K562 (cell line): Measurements from ENCODE around the gene TELO2. TPM values are rescaled to one million over a fixed set of nuclear protein-coding genes. Genes with fewer than 3 reads are reported as not detected.

Experiments used
- ATAC-seq: fragments of 200-7000 bp; cut with Tn5 transposase; 3 replicates; pipeline ENCODE4 v1.9.1; 2020; ENCODE audit warnings: moderate library complexity
- Bru-seq: library from RNA; stranded (reverse); fragments of 400-500 nt; gene quantifications from one replicate; lab custom pipeline; 2021; lab: Mats Ljungman, UMichigan
- BruChase-seq, 2 experiments: library from RNA; stranded (reverse); fragments of 400-500 nt; gene quantifications; one replicate each; lab custom pipeline; 2021; lab: Mats Ljungman, UMichigan
- BruUV-seq: library from RNA; stranded (reverse); fragments of 400-500 nt; replicated peaks from 2 replicates; lab custom pipeline; 2021; lab: Mats Ljungman, UMichigan
- CTCF ChIA-PET: fragments of 300-600 bp; formaldehyde crosslinking; extraction: SDS; loops from one replicate; lab custom pipeline; 2021; ENCODE audit warnings: low intra/inter-chr PET ratio; lab: Yijun Ruan, JAX
- POLR2A ChIA-PET: fragments of 300-600, 350-650 bp; sonication (Branson Sonifier 250); formaldehyde crosslinking; extraction: SDS; loops from one replicate; lab custom pipeline; 2021; ENCODE audit warnings: antibody characterized with exemption, inconsistent platforms; lab: Yijun Ruan, JAX
- DNase-seq, 4 experiments: peaks; one replicate each; pipeline versions ENCODE4 v3.0.0 to v3.0.0-alpha.2; 2011 to 2018; ENCODE audit warnings: low spot score in 3 of 4, mixed read lengths in 3 of 4; ENCODE audit errors: extremely low read depth in 1 of 4
- FAIRE-seq: peaks from 2 replicates; lab custom pipeline; 2011; peaks lifted over from hg19 to GRCh38; lab: Jason Lieb, UNC
- H2AFZ ChIP-seq: 2 replicates; pipeline ENCODE4 v1.6.0; 2011; ENCODE audit warnings: low read depth, low read length, control low read depth, inconsistent platforms
- H3K27ac ChIP-seq: fragments of 200-600 bp; 3 replicates; pipeline ENCODE4 v1.8.0; 2011; ENCODE audit warnings: low read depth, mild to moderate bottlenecking, control low read depth, inconsistent platforms, low read length, moderate library complexity, mixed read lengths; ENCODE audit errors: extremely low read depth
- H3K27me3 ChIP-seq, 2 experiments: fragments of 300-600 bp in 1 of 2; 2 replicates in 1 of 2; 3 replicates in 1 of 2; pipeline versions ENCODE4 v1.6.0 to v1.8.0; 2011; ENCODE audit warnings: inconsistent platforms in 2 of 2, low read length in 2 of 2, mild to moderate bottlenecking in 1 of 2, mixed read lengths in 1 of 2, moderate library complexity in 1 of 2; ENCODE audit not compliant: control insufficient read depth in 2 of 2, insufficient read depth in 2 of 2
- H3K36me3 ChIP-seq: fragments of 300-600 bp; 3 replicates; pipeline ENCODE4 v1.8.0; 2011; ENCODE audit warnings: mild to moderate bottlenecking, low read length, inconsistent platforms; ENCODE audit not compliant: control insufficient read depth, insufficient read depth
- H3K4me1 ChIP-seq, 2 experiments: fragments of 200-600 bp in 1 of 2; replicated peaks in 1 of 2; 2 replicates in 1 of 2; 3 replicates in 1 of 2; pipeline versions ENCODE4 v1.5.1 to v1.8.0; 2011; ENCODE audit warnings: inconsistent platforms in 2 of 2, low read length in 2 of 2, mild to moderate bottlenecking in 1 of 2, mixed read lengths in 1 of 2, moderate library complexity in 1 of 2; ENCODE audit not compliant: control insufficient read depth in 2 of 2, insufficient read depth in 2 of 2
- H3K4me2 ChIP-seq: 2 replicates; pipeline ENCODE4 v1.6.1; 2011; ENCODE audit warnings: low read length, control low read depth, inconsistent platforms, mixed read lengths; ENCODE audit not compliant: insufficient read depth
- H3K4me3 ChIP-seq: fragments of 200-600 bp; sonication (generic), shearing (Covaris generic); 2 replicates; pipeline ENCODE4 v1.5.1; 2016; ENCODE audit warnings: control low read depth, inconsistent platforms
- H3K79me2 ChIP-seq: fragments of 200-600 bp; 3 replicates; pipeline ENCODE4 v1.8.0; 2011; ENCODE audit warnings: low read length, inconsistent platforms; ENCODE audit not compliant: control insufficient read depth, insufficient read depth
- H3K9ac ChIP-seq, 2 experiments: 2 replicates each; pipeline versions ENCODE4 v1.6.0 to v1.6.1; 2011; ENCODE audit warnings: low read depth in 2 of 2, low read length in 2 of 2, control low read depth in 1 of 2, inconsistent platforms in 1 of 2, mild to moderate bottlenecking in 1 of 2, mixed read lengths in 1 of 2; ENCODE audit not compliant: insufficient read depth in 1 of 2
- H3K9me1 ChIP-seq: one replicate; pipeline ENCODE4 v1.6.0; 2011; ENCODE audit warnings: inconsistent platforms, mild to moderate bottlenecking, low read length, moderate library complexity; ENCODE audit not compliant: control insufficient read depth, insufficient read depth
- H3K9me3 ChIP-seq: replicated peaks from 2 replicates; pipeline ENCODE4 v1.5.1; 2011; ENCODE audit warnings: low read depth, low read length, inconsistent platforms; ENCODE audit not compliant: control insufficient read depth, insufficient read depth
- H4K20me1 ChIP-seq: replicated peaks from 2 replicates; pipeline ENCODE4 v1.6.1; 2011; ENCODE audit warnings: low read length, inconsistent platforms, mixed read lengths; ENCODE audit not compliant: control insufficient read depth, insufficient read depth
- CAMTA2 ChIP-seq: fragments of 250-450 bp; sonication (Bioruptor Pico); conservative IDR thresholded peaks from 2 replicates; pipeline ENCODE4 v1.5.1; 2022
- EGR1 ChIP-seq: fragments of 450-650 bp; conservative IDR thresholded peaks from 2 replicates; pipeline ENCODE4 v1.6.1; 2017; ENCODE audit warnings: mild to moderate bottlenecking
- ETV1 ChIP-seq: fragments of 450-650 bp; conservative IDR thresholded peaks from 2 replicates; pipeline ENCODE4 v1.6.1; 2016; ENCODE audit warnings: missing genetic modification characterization, control low read depth, low read depth, missing compliant biosample characterization
- FOXM1 ChIP-seq, 2 experiments: fragments of 450-650 bp in 1 of 2; sonication (generic) in 1 of 2; formaldehyde crosslinking in 1 of 2; IDR thresholded peaks; 2 replicates each; pipeline versions ENCODE4 v1.6.1 to v1.9.0; 2017 to 2022; ENCODE audit warnings: low read depth in 2 of 2, mild to moderate bottlenecking in 2 of 2, missing genetic modification reagents in 1 of 2, moderate library complexity in 1 of 2
- GABPB1 ChIP-seq: sonication (generic); formaldehyde crosslinking; IDR thresholded peaks from 2 replicates; pipeline ENCODE4 v1.8.0; 2022; ENCODE audit warnings: mild to moderate bottlenecking, missing genetic modification reagents
- KLF10 ChIP-seq: fragments of 250-450 bp; sonication (Bioruptor Pico); IDR thresholded peaks from 2 replicates; pipeline ENCODE4 v1.6.1; 2021; ENCODE audit warnings: matching md5 sums
- PML ChIP-seq: IDR thresholded peaks from 2 replicates; pipeline ENCODE4 v1.6.1; 2012; ENCODE audit warnings: low read length, inconsistent platforms
- SAFB ChIP-seq: fragments of 200-400 bp; formaldehyde crosslinking; IDR thresholded peaks from 2 replicates; pipeline ENCODE4 v1.6.1; 2017; ENCODE audit warnings: low read depth, low read length, borderline replicate concordance
- ZNF668 ChIP-seq: fragments of 250-450 bp; sonication (Bioruptor Pico); IDR thresholded peaks from 2 replicates; pipeline ENCODE4 v1.8.0; 2022; ENCODE audit warnings: mild to moderate bottlenecking, inconsistent platforms
- WGBS: fragments of 100-300 bp; shearing (Covaris generic); methylation state at CpG from one replicate; pipeline ENCODE4 v1.1.6; 2016; ENCODE audit warnings: low coverage, mixed read lengths; ENCODE audit not compliant: insufficient coverage; ENCODE audit errors: missing lambda C conversion rate; 5-methylcytosine and 5-hydroxymethylcytosine counted together
- in situ Hi-C: fragments of 300-500 bp; cut with MboI; formaldehyde crosslinking; loops from 4 replicates; pipeline ENCODE4 v1.15.0; 2018; ENCODE audit warnings: inconsistent platforms, mixed read lengths
- intact Hi-C: fragments of 100-400 bp; cut with micrococcal nuclease; formaldehyde crosslinking; loops from 2 replicates; pipeline ENCODE4 v1.14.2; 2022
- long read RNA-seq, 3 experiments: library from polyadenylated mRNA in 2 of 3; library from RNA in 1 of 3; unstranded in 2 of 3; stranded (forward) in 1 of 3; transcript quantifications; one replicate each; pipeline ENCODE4 v2.0.0, GENCODE V29; 2019 to 2022
- polyA minus RNA-seq, 3 experiments: library from RNA; depleted of rRNA, polyadenylated mRNA; stranded (reverse); fragments of >200 nt; gene quantifications; 2 replicates each; pipeline ENCODE4 v1.2.3, GENCODE V29; 2011
- polyA plus RNA-seq, 8 experiments: library from polyadenylated mRNA; depleted of rRNA in 4 of 8; stranded (reverse) in 5 of 8; unstranded in 3 of 8; fragments of >200 nt; fragmentation: Nextera tagmentation in 2 of 8; fragmentation: Illumina TruSeq in 1 of 8; extraction: Ambion mirVana in 2 of 8; extraction: Trizol in 1 of 8; gene quantifications; 2 replicates each; pipeline versions ENCODE4 v1.2.1 to v1.2.3, GENCODE V29; 2011 to 2014; ENCODE audit warnings: inconsistent platforms in 1 of 8, missing spikeins in 1 of 8
- total RNA-seq, 7 experiments: library from RNA; depleted of rRNA in 6 of 7; stranded (reverse); fragments of >200 nt in 6 of 7; fragmentation: Illumina TruSeq in 2 of 7; extraction: Trizol in 2 of 7; gene quantifications; 2 replicates each; pipeline versions ENCODE4 v1.2.1 to v1.2.3, GENCODE V29; 2011 to 2021; ENCODE audit warnings: low replicate concordance in 1 of 7
- TF ChIP-seq, protein P1 (sequence below): fragments of 250-450 bp; sonication (Bioruptor Pico); IDR thresholded peaks from 2 replicates; pipeline ENCODE4 v1.8.0; 2022; ENCODE audit warnings: inconsistent platforms
- TF ChIP-seq, protein P2 (sequence below): fragments of 250-450 bp; sonication (Bioruptor Pico); IDR thresholded peaks from 2 replicates; pipeline ENCODE4 v1.8.0; 2022; ENCODE audit warnings: inconsistent platforms, mild to moderate bottlenecking, moderate library complexity, borderline replicate concordance

The TELO2 gene
- total RNA-seq (2011; cell fraction: chromatin; rRNA removed; ENCODE audit: low replicate concordance): 105 and 266 TPM in 2 replicates
- total RNA-seq (2011; cell fraction: nucleolus; rRNA removed): 180 and 212 TPM in 2 replicates
- 109 and 112 TPM in 2 replicates for total RNA-seq (2011; cell fraction: nucleoplasm; rRNA removed)
- 35.1 and 47.4 TPM in 2 replicates for total RNA-seq (2014; rRNA removed)
- total RNA-seq (2014; rRNA removed; fragmentation: Illumina TruSeq; extraction: Trizol): 1.7 and 3.0 TPM in 2 replicates
- 21.2 and 21.9 TPM in 2 replicates for total RNA-seq (2015; rRNA removed; fragmentation: Illumina TruSeq; extraction: Trizol)
- total RNA-seq (2021): 77.4 and 91.8 TPM in 2 replicates
- 14.5 and 24.6 TPM in 2 replicates for polyA plus RNA-seq (2011; rRNA removed)
- 19.9 and 53.3 TPM in 2 replicates for polyA plus RNA-seq (2011; cell fraction: cytosol; rRNA removed)
- polyA plus RNA-seq (2011; cell fraction: nucleus; rRNA removed): 229 and 359 TPM in 2 replicates
- polyA plus RNA-seq (2012): 48.2 and 53.0 TPM in 2 replicates
- polyA plus RNA-seq (2014; fragmentation: Illumina TruSeq; extraction: Trizol): 8.2 and 29.3 TPM in 2 replicates
- polyA plus RNA-seq (2014; fragmentation: Nextera tagmentation; extraction: Ambion mirVana): 1 to 10 TPM in 1 of 2 experiments, under 1 TPM in 1; 0.51 to 1.4 TPM
- 60.2 and 63.2 TPM in 2 replicates for polyA plus RNA-seq (2014; rRNA removed)
- polyA minus RNA-seq (2011; rRNA and poly(A)+ RNA removed): 5.7 and 6.3 TPM in 2 replicates
- 24.3 and 30.0 TPM in 2 replicates for polyA minus RNA-seq (2011; cell fraction: cytosol; rRNA and poly(A)+ RNA removed)
- 48.3 and 54.8 TPM in 2 replicates for polyA minus RNA-seq (2011; cell fraction: nucleus; rRNA and poly(A)+ RNA removed)
- percentile 69 among the genes with signal in this experiment for Bru-seq, nascent RNA
- BruChase-seq, experiment 1, labeled RNA remaining after a 2-hour chase: percentile 61 among the genes with signal in this experiment
- percentile 63 among the genes with signal in this experiment for BruChase-seq, experiment 2, labeled RNA remaining after a 6-hour chase
- long read RNA-seq, experiment 1, transcript TELO2-207 (4 exons, 1,327 nt): minor isoform, 5 of 292 reads
- long read RNA-seq, experiment 1, transcript TELO2-201 (21 exons, 3,314 nt): major isoform, 64 of 292 reads
- long read RNA-seq, experiment 1, partial matches to known transcripts: 160 of 292 reads
- long read RNA-seq, experiment 1, other reads (novel, unspliced or antisense): 63 of 292 reads
- long read RNA-seq, experiment 2, transcript TELO2-201 (21 exons, 3,314 nt): major isoform, 15 of 78 reads
- long read RNA-seq, experiment 2, partial matches to known transcripts: 36 of 78 reads
- long read RNA-seq, experiment 2, other reads (novel, unspliced or antisense): 27 of 78 reads
- long read RNA-seq, experiment 3, transcript TELO2-201 (21 exons, 3,314 nt): major isoform, 7 of 25 reads
- long read RNA-seq, experiment 3, partial matches to known transcripts: 10 of 25 reads
- long read RNA-seq, experiment 3, other reads (novel, unspliced or antisense): 8 of 25 reads

DNA sequence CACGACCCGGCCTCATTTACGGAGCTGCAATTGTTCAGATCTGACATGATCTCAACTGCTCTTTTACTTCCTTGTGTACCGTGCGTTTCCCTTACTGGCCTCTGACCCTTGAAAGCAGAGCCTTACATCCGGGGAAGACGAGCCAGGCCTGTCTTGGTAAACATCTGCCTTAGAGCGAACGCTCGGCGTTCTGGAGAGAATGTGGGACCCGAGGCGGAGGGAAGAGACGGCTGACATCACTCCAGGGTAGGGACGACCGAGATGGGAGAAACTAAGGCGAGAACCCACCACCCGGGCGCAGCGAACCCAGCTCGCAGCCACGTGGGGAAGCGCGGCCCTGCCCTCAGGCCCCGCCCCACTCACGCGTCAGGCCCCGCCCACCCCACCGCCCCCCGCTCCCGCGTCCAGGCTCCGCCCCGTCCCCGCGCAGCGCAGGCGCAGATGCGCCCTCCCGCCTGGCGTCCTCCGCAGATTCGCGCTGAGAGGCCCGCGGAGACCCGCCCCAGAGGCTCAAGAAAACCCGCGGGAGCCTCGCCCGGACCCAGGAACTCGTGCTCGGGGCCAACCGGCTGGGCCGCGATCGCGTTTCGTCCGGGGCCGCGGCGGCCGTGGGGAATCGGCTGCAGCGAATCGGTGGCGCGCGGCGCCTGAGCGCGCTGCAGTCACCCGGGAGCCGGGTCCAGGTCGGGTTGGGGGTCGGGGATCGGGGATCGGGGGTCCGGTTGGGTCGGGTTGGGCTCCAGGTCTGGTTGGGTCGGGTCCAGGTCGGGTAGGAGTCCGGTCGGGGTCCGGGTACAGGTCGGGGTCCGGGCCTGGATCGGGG, at the start of gene TELO2:
TELO2 (plus strand) TSS at position 438 of the 823 bp plus-strand sequence. CDS start 922 bp downstream, outside the sequence.
- ChIA-PET CTCF (no interaction called here), POLR2A (interaction anchor here (0.5 to 2.6 kb wide), 11 partner anchors 10 to 802 kb away, joined by 3 to 13 read pairs (median 3); partner anchors contain the start of genes CRAMP1, IFT140 and MAPK8IP3)
- FAIRE-seq (peak; percentile 91), DNase-seq (peak; percentile 87 to 98 (median 97)), ATAC-seq (peak; percentile 89)
- H3K4me2 ChIP-seq: peak within 1 kb of the TSS; percentile 87
- H3K27ac ChIP-seq: peak within 1 kb of the TSS; percentile 94
- H3K36me3 ChIP-seq: peaks cover 39% of the 10 kb centered on the region; the same call in 2 of the 3 replicates
- WGBS: under 1% methylated on average over 64 of the region's 89 CpGs
- H3K79me2 ChIP-seq: peaks cover 32% of the 10 kb centered on the region
- no peaks in the 10 kb centered on the region for H3K9me3 ChIP-seq
- in situ Hi-C loops: no loop called here
- H3K27me3 ChIP-seq: no peaks in the 10 kb centered on the region
- peaks cover 7% of the 10 kb centered on the region; the same call in 1 of the 2 replicates for H4K20me1 ChIP-seq
- peak within 1 kb of the TSS; percentile 98 for H2AFZ ChIP-seq
- H3K4me3 ChIP-seq: peak within 1 kb of the TSS; percentile 92
- H3K9me1 ChIP-seq: no peaks in the 10 kb centered on the region
- H3K9ac ChIP-seq: peak within 1 kb of the TSS; percentile 78 to 99
- intact Hi-C loops: no loop called here
- peaks cover 16 to 56% of the 10 kb centered on the region in 2 experiments; a peak in 3 of 5 replicates for H3K4me1 ChIP-seq
- no TSS peak for BruUV-seq
- TF ChIP-seq, protein P1, sequence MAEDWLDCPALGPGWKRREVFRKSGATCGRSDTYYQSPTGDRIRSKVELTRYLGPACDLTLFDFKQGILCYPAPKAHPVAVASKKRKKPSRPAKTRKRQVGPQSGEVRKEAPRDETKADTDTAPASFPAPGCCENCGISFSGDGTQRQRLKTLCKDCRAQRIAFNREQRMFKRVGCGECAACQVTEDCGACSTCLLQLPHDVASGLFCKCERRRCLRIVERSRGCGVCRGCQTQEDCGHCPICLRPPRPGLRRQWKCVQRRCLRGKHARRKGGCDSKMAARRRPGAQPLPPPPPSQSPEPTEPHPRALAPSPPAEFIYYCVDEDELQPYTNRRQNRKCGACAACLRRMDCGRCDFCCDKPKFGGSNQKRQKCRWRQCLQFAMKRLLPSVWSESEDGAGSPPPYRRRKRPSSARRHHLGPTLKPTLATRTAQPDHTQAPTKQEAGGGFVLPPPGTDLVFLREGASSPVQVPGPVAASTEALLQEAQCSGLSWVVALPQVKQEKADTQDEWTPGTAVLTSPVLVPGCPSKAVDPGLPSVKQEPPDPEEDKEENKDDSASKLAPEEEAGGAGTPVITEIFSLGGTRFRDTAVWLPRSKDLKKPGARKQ (CRISPR knock-in tag): no peak
- TF ChIP-seq ETV1 (peak; percentile 71), ZNF668 (CRISPR knock-in tag) (no peak), PML (peak; percentile 25; the same call in 1 of the 2 replicates), CAMTA2 (CRISPR knock-in tag) (no peak), FOXM1 (IDR thresholded peaks at IDR 0.05; ENCODE audit: low read depth) (no peak), FOXM1 (CRISPR knock-in tag; IDR thresholded peaks at IDR 0.05; ENCODE audit: low read depth) (0 out of 2 replicates have a peak, but pooled peaks have one; percentile 16), EGR1 (peak; percentile 72), GABPB1 (peak; percentile 58; the same call in 1 of the 2 replicates), KLF10 (CRISPR knock-in tag) (no peak), SAFB (no peak)
- TF ChIP-seq, protein P2, sequence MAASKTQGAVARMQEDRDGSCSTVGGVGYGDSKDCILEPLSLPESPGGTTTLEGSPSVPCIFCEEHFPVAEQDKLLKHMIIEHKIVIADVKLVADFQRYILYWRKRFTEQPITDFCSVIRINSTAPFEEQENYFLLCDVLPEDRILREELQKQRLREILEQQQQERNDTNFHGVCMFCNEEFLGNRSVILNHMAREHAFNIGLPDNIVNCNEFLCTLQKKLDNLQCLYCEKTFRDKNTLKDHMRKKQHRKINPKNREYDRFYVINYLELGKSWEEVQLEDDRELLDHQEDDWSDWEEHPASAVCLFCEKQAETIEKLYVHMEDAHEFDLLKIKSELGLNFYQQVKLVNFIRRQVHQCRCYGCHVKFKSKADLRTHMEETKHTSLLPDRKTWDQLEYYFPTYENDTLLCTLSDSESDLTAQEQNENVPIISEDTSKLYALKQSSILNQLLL (CRISPR knock-in tag): no peak
